ENCODE measurements around the gene IFNL1.

IFNL1 gene

DNA sequence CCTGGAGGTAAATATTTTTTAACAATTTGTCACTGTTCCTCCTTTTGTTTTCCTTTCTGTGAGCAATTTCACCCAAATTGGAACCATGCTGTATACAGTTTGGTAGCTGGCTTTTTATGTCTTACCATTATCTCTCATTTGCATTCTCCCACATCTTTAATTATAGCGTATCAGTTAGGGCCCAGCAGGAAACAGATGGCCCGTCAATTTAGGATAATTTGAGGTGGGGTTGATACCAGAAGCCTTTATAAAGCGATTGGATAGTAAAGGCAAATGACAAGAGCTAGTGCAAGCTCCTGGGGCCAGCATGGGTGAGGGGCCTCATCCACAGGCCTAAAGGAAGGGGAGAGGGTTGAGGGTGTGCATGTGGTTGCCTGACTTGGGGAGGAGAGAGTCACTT lies 43.7 kb upstream of the IFNL1 start:
- POLR2A ChIA-PET, result no interaction called here
- Histone ChIP-seq H3K27ac (ENCODE audit: insufficient read depth in 1 of 2, low read depth in 1 of 2, low read length in 2 of 2, poor library complexity in 1 of 2, severe bottlenecking in 2 of 2) (peak overlapping the region in 1 of 2 experiments; percentile 12), H3K36me3 (ENCODE audit: control insufficient read depth in 4 of 4, insufficient read depth in 4 of 4, low read length in 3 of 4) (no peaks in the 10 kb centered on the region), H3K4me1 (ENCODE audit: control extremely low read depth in 1 of 4, control insufficient read depth in 4 of 4, insufficient read depth in 4 of 4, low read length in 3 of 4) (peaks cover 8 to 62% (median 36%) of the 10 kb centered on the region in 4 experiments), H3K9me3 (ENCODE audit: control extremely low read depth in 1 of 5, control insufficient read depth in 4 of 5, insufficient read depth in 2 of 5, low read depth in 1 of 5, low read length in 4 of 5) (no peaks in the 10 kb centered on the region), H3K27me3 (replicated peaks in 2 of 5; ENCODE audit: control insufficient read depth in 4 of 5, insufficient read depth in 5 of 5, low read length in 4 of 5) (peaks cover 0 to 2% (median 0%) of the 10 kb centered on the region in 5 experiments), H3K4me3 (ENCODE audit: control insufficient read depth in 1 of 7, extremely low read depth in 1 of 7, insufficient read depth in 4 of 7, low read depth in 2 of 7, low read length in 6 of 7) (peak overlapping the region in 1 of 7 experiments; percentile 6)
- DNase-seq, result peak; percentile 90 to 99 (median 98)
- WGBS (ENCODE audit: insufficient coverage), result 0% methylated on average over 1 of the region's 3 CpGs
- CTCF ChIA-PET, result interaction anchor here (0.7 kb wide), 1 partner anchor 130 kb away, joined by 3 read pairs; no protein-coding TSS in a partner anchor

GRCh38 chr19:39253374-39254149 lies 42.6 kb upstream of the IFNL1 start:
- Histone ChIP-seq H3K27ac (ENCODE audit: insufficient read depth in 1 of 2, low read depth in 1 of 2, low read length in 2 of 2, poor library complexity in 1 of 2, severe bottlenecking in 2 of 2) (no peak overlapping the region), H3K4me3 (ENCODE audit: control insufficient read depth in 1 of 7, extremely low read depth in 1 of 7, insufficient read depth in 4 of 7, low read depth in 2 of 7, low read length in 6 of 7) (peak overlapping the region in 1 of 7 experiments; percentile 1), H3K4me1 (ENCODE audit: control extremely low read depth in 1 of 4, control insufficient read depth in 4 of 4, insufficient read depth in 4 of 4, low read length in 3 of 4) (peaks cover 8 to 57% (median 30%) of the 10 kb centered on the region in 4 experiments), H3K9me3 (ENCODE audit: control extremely low read depth in 1 of 5, control insufficient read depth in 4 of 5, insufficient read depth in 2 of 5, low read depth in 1 of 5, low read length in 4 of 5) (no peaks in the 10 kb centered on the region), H3K27me3 (replicated peaks in 2 of 5; ENCODE audit: control insufficient read depth in 4 of 5, insufficient read depth in 5 of 5, low read length in 4 of 5) (no peaks in the 10 kb centered on the region), H3K36me3 (ENCODE audit: control insufficient read depth in 4 of 4, insufficient read depth in 4 of 4, low read length in 3 of 4) (no peaks in the 10 kb centered on the region)
- ChIA-PET POLR2A (no interaction called here), CTCF (interaction anchor here (0.7 to 1.1 kb wide), 2 partner anchors 74 to 137 kb away, joined by 3 to 4 read pairs; partner anchors contain the start of genes MED29 and PAF1)
- WGBS (ENCODE audit: insufficient coverage), result 93% methylated on average over 5 of the region's 8 CpGs
- DNase-seq, result no peak

DNA sequence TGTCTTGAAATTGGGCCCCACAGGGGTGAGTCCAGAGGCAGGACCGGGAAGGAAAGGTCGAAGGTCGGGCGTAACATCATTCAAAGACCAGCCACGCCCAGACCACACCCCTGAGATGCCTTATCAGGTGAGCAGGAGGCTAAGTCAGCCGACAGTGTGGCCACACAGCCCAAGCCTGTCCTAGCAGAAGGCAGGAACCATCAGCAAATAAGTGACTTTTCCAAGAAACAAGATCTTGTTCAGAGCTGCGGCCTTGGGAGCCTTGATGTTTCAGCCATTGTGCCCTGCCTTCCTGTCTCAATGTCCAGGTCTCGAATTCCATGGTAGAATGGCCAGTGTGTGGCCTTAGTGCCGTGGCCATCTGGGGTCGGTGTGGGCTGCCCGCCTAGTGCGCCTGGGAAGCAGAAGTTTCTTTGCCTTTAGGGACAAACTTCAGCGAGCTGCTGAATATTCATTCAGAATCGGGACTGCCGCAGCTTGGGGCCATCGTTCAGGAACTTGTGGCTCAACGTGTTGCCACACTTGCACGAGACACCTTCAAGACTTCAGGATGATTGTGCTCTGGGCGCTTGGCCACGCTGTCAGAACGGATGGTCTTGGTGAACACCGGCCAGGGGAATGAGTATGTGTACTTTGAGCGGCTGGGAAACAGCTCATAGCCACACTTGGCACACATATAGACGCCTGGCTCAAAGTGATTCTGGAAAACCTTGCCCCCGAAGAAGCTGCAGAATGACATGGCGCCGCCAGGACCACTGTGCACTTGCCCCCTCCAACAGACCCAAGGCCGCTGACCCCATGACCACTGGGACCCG lies 41.5 kb upstream of the IFNL1 start:
- CTCF ChIA-PET, result interaction anchor here (0.7 to 1.3 kb wide), 3 partner anchors 61 to 136 kb away, joined by 3 to 4 read pairs (median 3); partner anchors contain the start of genes MED29 and PAF1
- H3K27ac ChIP-seq (ENCODE audit: insufficient read depth in 1 of 2, low read depth in 1 of 2, low read length in 2 of 2, poor library complexity in 1 of 2, severe bottlenecking in 2 of 2), result no peak overlapping the region
- no peaks in the 10 kb centered on the region for H3K9me3 ChIP-seq (ENCODE audit: control extremely low read depth in 1 of 5, control insufficient read depth in 4 of 5, insufficient read depth in 2 of 5, low read depth in 1 of 5, low read length in 4 of 5)
- H3K27me3 ChIP-seq (replicated peaks in 2 of 5; ENCODE audit: control insufficient read depth in 4 of 5, insufficient read depth in 5 of 5, low read length in 4 of 5), result no peaks in the 10 kb centered on the region
- DNase-seq, result no peak
- POLR2A ChIA-PET, result interaction anchor here (0.7 kb wide), 1 partner anchor 40 kb away, joined by 4 read pairs; no protein-coding TSS in a partner anchor
- H3K36me3 ChIP-seq (ENCODE audit: control insufficient read depth in 4 of 4, insufficient read depth in 4 of 4, low read length in 3 of 4), result no peaks in the 10 kb centered on the region
- H3K4me1 ChIP-seq (ENCODE audit: control extremely low read depth in 1 of 4, control insufficient read depth in 4 of 4, insufficient read depth in 4 of 4, low read length in 3 of 4), result peaks cover 8 to 46% (median 26%) of the 10 kb centered on the region in 4 experiments
- 96% methylated on average over 29 of the region's 29 CpGs for WGBS (ENCODE audit: insufficient coverage)
- H3K4me3 ChIP-seq (ENCODE audit: control insufficient read depth in 1 of 7, extremely low read depth in 1 of 7, insufficient read depth in 4 of 7, low read depth in 2 of 7, low read length in 6 of 7), result no peak overlapping the region

DNA sequence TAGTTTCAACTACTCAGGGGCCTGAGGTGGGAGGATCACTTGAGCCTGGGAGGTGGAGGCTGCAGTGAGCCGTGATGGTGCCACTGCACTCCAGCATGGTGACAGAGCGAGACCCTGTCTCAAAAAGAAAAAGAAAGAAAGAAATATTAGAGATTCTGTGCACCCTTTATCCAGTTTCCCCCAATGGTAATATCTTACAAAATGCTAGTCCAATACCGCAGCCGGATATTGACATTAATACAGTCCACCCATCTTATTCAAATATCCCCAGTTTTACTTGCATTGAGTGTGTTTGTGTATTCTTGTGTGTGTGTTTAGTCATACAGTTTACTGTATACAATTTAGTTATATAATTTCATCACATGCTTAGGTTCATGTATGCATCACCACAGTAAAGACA lies 39.0 kb upstream of the IFNL1 start:
- POLR2A ChIA-PET, result interaction anchor here (0.6 kb wide), 2 partner anchors 59 to 1299 kb away, joined by 3 read pairs; no protein-coding TSS in a partner anchor
- peaks cover 0 to 2% (median 1%) of the 10 kb centered on the region in 5 experiments for H3K27me3 ChIP-seq (replicated peaks in 2 of 5; ENCODE audit: control insufficient read depth in 4 of 5, insufficient read depth in 5 of 5, low read length in 4 of 5)
- H3K4me3 ChIP-seq (ENCODE audit: control insufficient read depth in 1 of 7, extremely low read depth in 1 of 7, insufficient read depth in 4 of 7, low read depth in 2 of 7, low read length in 6 of 7), result no peak overlapping the region
- 100% methylated on average over 1 of the region's 4 CpGs for WGBS (ENCODE audit: insufficient coverage)
- no peaks in the 10 kb centered on the region for H3K36me3 ChIP-seq (ENCODE audit: control insufficient read depth in 4 of 4, insufficient read depth in 4 of 4, low read length in 3 of 4)
- no peak overlapping the region for H3K27ac ChIP-seq (ENCODE audit: insufficient read depth in 1 of 2, low read depth in 1 of 2, low read length in 2 of 2, poor library complexity in 1 of 2, severe bottlenecking in 2 of 2)
- CTCF ChIA-PET, result no interaction called here
- H3K9me3 ChIP-seq (ENCODE audit: control extremely low read depth in 1 of 5, control insufficient read depth in 4 of 5, insufficient read depth in 2 of 5, low read depth in 1 of 5, low read length in 4 of 5), result no peaks in the 10 kb centered on the region
- no peak for DNase-seq
- H3K4me1 ChIP-seq (ENCODE audit: control extremely low read depth in 1 of 4, control insufficient read depth in 4 of 4, insufficient read depth in 4 of 4, low read length in 3 of 4), result peaks cover 8 to 33% (median 17%) of the 10 kb centered on the region in 4 experiments

DNA sequence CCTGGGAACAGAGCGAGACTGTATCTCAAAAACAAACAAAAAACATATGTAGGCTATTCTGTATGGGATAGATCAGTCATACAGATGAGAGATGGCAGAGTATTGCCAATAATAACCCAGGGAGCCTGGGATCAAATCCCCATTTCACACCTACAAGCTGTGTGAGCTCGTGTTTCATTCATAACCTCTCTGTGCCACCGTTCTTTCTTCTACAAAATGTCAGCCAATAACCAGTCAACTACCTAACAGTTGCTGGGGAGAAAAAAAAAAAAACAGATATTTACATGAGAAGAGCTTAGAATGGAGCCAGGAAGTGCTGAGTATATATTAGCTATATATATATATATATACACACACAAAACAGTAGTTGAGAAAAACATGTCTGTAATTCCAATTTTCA lies 34.5 kb upstream of the IFNL1 start:
- H3K27me3 ChIP-seq (replicated peaks in 2 of 5; ENCODE audit: control insufficient read depth in 4 of 5, insufficient read depth in 5 of 5, low read length in 4 of 5), result peaks cover 6 to 37% (median 14%) of the 10 kb centered on the region in 5 experiments
- no peak overlapping the region for H3K4me3 ChIP-seq (ENCODE audit: control insufficient read depth in 1 of 7, extremely low read depth in 1 of 7, insufficient read depth in 4 of 7, low read depth in 2 of 7, low read length in 6 of 7)
- no peaks in the 10 kb centered on the region for H3K36me3 ChIP-seq (ENCODE audit: control insufficient read depth in 4 of 4, insufficient read depth in 4 of 4, low read length in 3 of 4)
- H3K9me3 ChIP-seq (ENCODE audit: control extremely low read depth in 1 of 5, control insufficient read depth in 4 of 5, insufficient read depth in 2 of 5, low read depth in 1 of 5, low read length in 4 of 5), result no peaks in the 10 kb centered on the region
- ChIA-PET POLR2A (no interaction called here), CTCF (interaction anchor here (1.0 kb wide), 1 partner anchor 14 kb away, joined by 4 read pairs; no protein-coding TSS in a partner anchor)
- no peak overlapping the region for H3K27ac ChIP-seq (ENCODE audit: insufficient read depth in 1 of 2, low read depth in 1 of 2, low read length in 2 of 2, poor library complexity in 1 of 2, severe bottlenecking in 2 of 2)
- DNase-seq, result no peak
- no CpG with 5 or more reads among the region's 3 CpGs for WGBS (ENCODE audit: insufficient coverage)
- H3K4me1 ChIP-seq (ENCODE audit: control extremely low read depth in 1 of 4, control insufficient read depth in 4 of 4, insufficient read depth in 4 of 4, low read length in 3 of 4), result peaks cover 0 to 29% (median 18%) of the 10 kb centered on the region in 4 experiments

DNA sequence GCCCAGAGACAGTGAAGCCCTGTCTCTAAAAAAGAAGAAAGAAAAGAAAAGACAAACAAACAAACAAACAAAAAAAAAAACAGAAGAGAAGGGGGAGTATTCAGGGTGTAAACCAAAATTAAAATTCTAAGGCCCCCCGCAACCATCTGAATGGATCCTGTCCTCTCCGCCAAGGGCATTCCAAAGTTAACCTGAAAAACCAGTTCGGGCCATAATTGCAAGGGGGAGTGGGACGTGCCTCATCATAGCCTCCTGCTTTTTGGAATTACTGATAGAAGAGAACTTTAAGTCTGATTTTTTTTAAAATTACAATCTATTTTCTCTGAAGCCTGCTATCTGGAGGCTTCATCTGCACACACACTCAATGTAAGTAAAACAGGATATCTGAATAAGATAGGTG lies 33.7 kb upstream of the IFNL1 start:
- CTCF ChIA-PET, result no interaction called here
- Histone ChIP-seq H3K27me3 (replicated peaks in 2 of 5; ENCODE audit: control insufficient read depth in 4 of 5, insufficient read depth in 5 of 5, low read length in 4 of 5) (peaks cover 6 to 37% (median 14%) of the 10 kb centered on the region in 5 experiments), H3K4me3 (ENCODE audit: control insufficient read depth in 1 of 7, extremely low read depth in 1 of 7, insufficient read depth in 4 of 7, low read depth in 2 of 7, low read length in 6 of 7) (no peak overlapping the region)

More for the DNA sequence above, 33.7 kb upstream of the IFNL1 start:
- no peak for DNase-seq
- Histone ChIP-seq H3K36me3 (ENCODE audit: control insufficient read depth in 4 of 4, insufficient read depth in 4 of 4, low read length in 3 of 4) (no peaks in the 10 kb centered on the region), H3K9me3 (ENCODE audit: control extremely low read depth in 1 of 5, control insufficient read depth in 4 of 5, insufficient read depth in 2 of 5, low read depth in 1 of 5, low read length in 4 of 5) (no peaks in the 10 kb centered on the region), H3K27ac (ENCODE audit: insufficient read depth in 1 of 2, low read depth in 1 of 2, low read length in 2 of 2, poor library complexity in 1 of 2, severe bottlenecking in 2 of 2) (no peak overlapping the region), H3K4me1 (ENCODE audit: control extremely low read depth in 1 of 4, control insufficient read depth in 4 of 4, insufficient read depth in 4 of 4, low read length in 3 of 4) (peaks cover 0 to 29% (median 18%) of the 10 kb centered on the region in 4 experiments)
- POLR2A ChIA-PET, result interaction anchor here (0.5 kb wide), 1 partner anchor 616 kb away, joined by 6 read pairs; no protein-coding TSS in a partner anchor
- 90% methylated on average over 2 of the region's 4 CpGs for WGBS (ENCODE audit: insufficient coverage)

Measured in common myeloid progenitor, CD34-positive (primary cell).